OCI-LY3 (cell line): ENCODE data around the gene THAP3.

Experiments
- H2AFZ ChIP-seq: fragments of 200-600, 300-600 bp; shearing (Covaris generic); 2 replicates; pipeline ENCODE4 v1.6.0; 2014; ENCODE audit warnings: antibody characterized with exemption, low read depth, low read length
- H3K27ac ChIP-seq: fragments of 200-600, 300-600 bp; sonication (generic); 2 replicates; pipeline ENCODE4 v1.5.1; 2014; ENCODE audit warnings: mild to moderate bottlenecking, low read length, moderate library complexity, mixed read lengths
- H3K27me3 ChIP-seq: fragments of 200-600, 300-600 bp; sonication (generic); 2 replicates; pipeline ENCODE4 v1.6.1; 2014; ENCODE audit warnings: low read depth, low read length, mixed read lengths
- H3K36me3 ChIP-seq: fragments of 200-600, 300-600 bp; sonication (generic); replicated peaks from 2 replicates; pipeline ENCODE3; 2014; ENCODE audit warnings: low read depth, low read length, mixed read lengths
- H3K4me1 ChIP-seq: fragments of 300-600, 200-600 bp; sonication (generic); 2 replicates; pipeline ENCODE4 v1.6.1; 2014; ENCODE audit warnings: low read length, mixed read lengths
- H3K4me2 ChIP-seq: fragments of 200-600, 300-600 bp; sonication (generic); 2 replicates; pipeline ENCODE4 v1.6.1; 2014; ENCODE audit warnings: low read length, mixed read lengths
- H3K4me3 ChIP-seq: fragments of 300-600, 200-600 bp; sonication (generic); 2 replicates; pipeline ENCODE4 v1.5.1; 2014; ENCODE audit warnings: antibody characterized with exemption, mild to moderate bottlenecking, low read length, moderate library complexity
- H3K79me2 ChIP-seq: fragments of 300-600, 200-600 bp; shearing (Covaris generic); 2 replicates; pipeline ENCODE4 v1.6.1; 2014; ENCODE audit warnings: mild to moderate bottlenecking, low read length, mixed read lengths
- H3K9ac ChIP-seq: fragments of 300-600, 200-600 bp; shearing (Covaris generic); 2 replicates; pipeline ENCODE4 v1.6.0; 2014; ENCODE audit warnings: mild to moderate bottlenecking, low read length, moderate library complexity
- H3K9me3 ChIP-seq: fragments of 200-600, 300-600 bp; shearing (Covaris generic); 2 replicates; pipeline ENCODE4 v1.6.1; 2014; ENCODE audit warnings: low read length, mixed read lengths; ENCODE audit not compliant: insufficient read depth
- H4K20me1 ChIP-seq: fragments of 200-600, 300-600 bp; sonication (generic); 2 replicates; pipeline ENCODE4 v1.6.1; 2016; ENCODE audit warnings: low read length, mixed read lengths; ENCODE audit not compliant: insufficient read depth
- EZH2phosphoT487 ChIP-seq: fragments of 200-600 bp; shearing (Covaris generic); IDR thresholded peaks from 2 replicates; pipeline ENCODE4 v1.6.1; 2018; ENCODE audit warnings: antibody characterized with exemption, mixed run types, low read depth
- TF ChIP-seq, protein P1 (sequence below): fragments of 200-600, 300-600 bp; sonication (generic); IDR thresholded peaks from 2 replicates; pipeline ENCODE4 v1.5.1; 2014; ENCODE audit warnings: antibody characterized with exemption, low read length, low read depth

The THAP3 gene, protein sequence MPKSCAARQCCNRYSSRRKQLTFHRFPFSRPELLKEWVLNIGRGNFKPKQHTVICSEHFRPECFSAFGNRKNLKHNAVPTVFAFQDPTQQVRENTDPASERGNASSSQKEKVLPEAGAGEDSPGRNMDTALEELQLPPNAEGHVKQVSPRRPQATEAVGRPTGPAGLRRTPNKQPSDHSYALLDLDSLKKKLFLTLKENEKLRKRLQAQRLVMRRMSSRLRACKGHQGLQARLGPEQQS

DNA sequence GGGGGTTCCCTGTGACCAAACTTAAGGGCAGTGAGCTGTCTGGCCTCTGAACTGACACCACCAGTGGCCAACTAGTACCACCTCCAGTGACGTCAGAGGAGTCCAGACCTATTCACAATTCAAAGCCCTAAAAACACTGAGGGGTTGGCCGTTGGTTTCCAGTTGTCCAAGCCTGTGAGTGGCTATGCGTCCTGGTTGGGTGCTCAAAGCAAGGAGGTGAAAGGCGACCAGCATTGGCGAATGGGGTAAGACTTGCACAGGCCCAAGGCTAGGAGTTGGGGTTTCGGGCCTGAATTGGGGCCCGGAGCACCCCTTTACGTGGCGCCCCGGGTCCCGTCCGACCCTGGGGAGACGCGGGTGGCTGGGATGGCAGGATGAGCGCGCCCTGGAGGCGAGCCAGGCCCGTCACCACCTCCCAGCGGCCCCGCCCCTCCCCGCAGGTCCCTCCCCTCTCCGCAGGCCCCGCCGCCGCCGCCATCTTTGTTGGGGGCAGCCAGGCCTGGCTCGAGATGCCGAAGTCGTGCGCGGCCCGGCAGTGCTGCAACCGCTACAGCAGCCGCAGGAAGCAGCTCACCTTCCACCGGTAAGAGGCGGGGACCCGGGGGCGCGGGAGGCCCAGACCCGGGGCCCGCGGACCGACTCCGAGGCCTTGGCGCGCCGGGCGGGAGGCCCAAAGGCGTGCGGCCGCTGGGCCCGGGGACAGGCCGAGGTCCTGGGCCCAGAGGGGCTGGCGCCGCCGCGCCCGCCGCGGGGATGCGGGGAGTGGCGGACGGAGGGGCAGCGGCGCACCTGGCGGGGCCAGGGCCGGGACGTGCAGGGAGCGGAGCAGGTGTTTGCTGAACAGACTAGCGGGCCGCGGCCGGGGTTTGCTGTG is at the start of gene THAP3:
THAP3 (plus strand) TSS at position 159 of the 874 bp plus-strand sequence; CDS start at position 510, 351 bp downstream.
- Histone ChIP-seq H4K20me1 (peaks cover 4% of the 10 kb centered on the region; the same call in 1 of the 2 replicates), H3K9me3 (no peaks in the 10 kb centered on the region), H3K79me2 (peaks cover 25% of the 10 kb centered on the region), H3K36me3 (peaks cover 19% of the 10 kb centered on the region), H2AFZ (no peak within 1 kb of the TSS; the same call in 1 of the 2 replicates), H3K27ac (no peak within 1 kb of the TSS), H3K9ac (peak within 1 kb of the TSS; percentile 69), H3K27me3 (no peaks in the 10 kb centered on the region), H3K4me2 (peak within 1 kb of the TSS; percentile 86), H3K4me3 (peak within 1 kb of the TSS; percentile 93), H3K4me1 (peaks cover 9% of the 10 kb centered on the region; the same call in 1 of the 2 replicates)
- TF ChIP-seq, protein P1, sequence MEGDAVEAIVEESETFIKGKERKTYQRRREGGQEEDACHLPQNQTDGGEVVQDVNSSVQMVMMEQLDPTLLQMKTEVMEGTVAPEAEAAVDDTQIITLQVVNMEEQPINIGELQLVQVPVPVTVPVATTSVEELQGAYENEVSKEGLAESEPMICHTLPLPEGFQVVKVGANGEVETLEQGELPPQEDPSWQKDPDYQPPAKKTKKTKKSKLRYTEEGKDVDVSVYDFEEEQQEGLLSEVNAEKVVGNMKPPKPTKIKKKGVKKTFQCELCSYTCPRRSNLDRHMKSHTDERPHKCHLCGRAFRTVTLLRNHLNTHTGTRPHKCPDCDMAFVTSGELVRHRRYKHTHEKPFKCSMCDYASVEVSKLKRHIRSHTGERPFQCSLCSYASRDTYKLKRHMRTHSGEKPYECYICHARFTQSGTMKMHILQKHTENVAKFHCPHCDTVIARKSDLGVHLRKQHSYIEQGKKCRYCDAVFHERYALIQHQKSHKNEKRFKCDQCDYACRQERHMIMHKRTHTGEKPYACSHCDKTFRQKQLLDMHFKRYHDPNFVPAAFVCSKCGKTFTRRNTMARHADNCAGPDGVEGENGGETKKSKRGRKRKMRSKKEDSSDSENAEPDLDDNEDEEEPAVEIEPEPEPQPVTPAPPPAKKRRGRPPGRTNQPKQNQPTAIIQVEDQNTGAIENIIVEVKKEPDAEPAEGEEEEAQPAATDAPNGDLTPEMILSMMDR = peak; percentile 16; the same call in 1 of the 2 replicates
- no peak for TF ChIP-seq EZH2phosphoT487

DNA sequence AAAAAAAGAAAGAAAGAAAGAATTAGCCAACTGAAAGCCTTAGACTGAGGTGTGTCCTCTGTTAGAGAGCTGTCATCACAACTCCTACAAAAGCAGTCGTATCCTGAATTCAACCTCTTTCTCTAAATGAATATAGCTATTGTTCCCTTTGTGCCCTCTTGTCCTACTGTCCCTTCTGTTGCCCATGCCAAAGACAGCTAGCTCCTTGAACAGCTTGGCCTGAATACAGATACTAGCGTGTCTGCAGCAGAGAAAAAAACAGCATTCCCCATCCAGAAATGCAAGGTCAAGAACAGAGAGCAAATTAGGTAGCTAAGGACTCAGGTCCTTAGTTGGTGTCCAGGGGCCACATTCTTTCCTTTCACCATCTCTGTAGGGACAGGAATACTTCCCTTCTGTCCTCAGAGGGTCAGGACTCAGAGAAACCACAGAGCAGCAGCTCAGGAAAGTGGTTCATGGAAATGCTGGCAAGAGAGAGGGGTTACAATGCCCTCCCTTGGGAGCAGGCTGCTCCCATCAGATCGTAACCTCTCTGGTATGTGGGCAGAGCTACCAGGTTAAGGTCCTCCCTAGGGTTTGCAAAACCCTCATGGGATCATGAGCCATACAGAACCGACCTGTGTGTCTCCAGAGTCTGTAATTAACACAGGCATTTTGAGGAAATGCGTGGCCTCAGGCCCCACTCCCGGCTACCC is 46.7 kb upstream of the THAP3 start:
- no peaks in the 10 kb centered on the region for H3K27me3 ChIP-seq
- no peak overlapping the region for H3K9ac ChIP-seq
- H3K9me3 ChIP-seq = no peaks in the 10 kb centered on the region
- no peak overlapping the region for H2AFZ ChIP-seq
- peaks cover 13% of the 10 kb centered on the region for H3K4me1 ChIP-seq
- H3K27ac ChIP-seq = no peak overlapping the region
- H3K4me3 ChIP-seq = no peak overlapping the region
- no peaks in the 10 kb centered on the region for H3K36me3 ChIP-seq
- H4K20me1 ChIP-seq = no peaks in the 10 kb centered on the region
- H3K4me2 ChIP-seq = no peak overlapping the region
- H3K79me2 ChIP-seq = peaks cover 19% of the 10 kb centered on the region
- TF ChIP-seq EZH2phosphoT487 = no peak
- TF ChIP-seq, protein P1 = no peak

DNA sequence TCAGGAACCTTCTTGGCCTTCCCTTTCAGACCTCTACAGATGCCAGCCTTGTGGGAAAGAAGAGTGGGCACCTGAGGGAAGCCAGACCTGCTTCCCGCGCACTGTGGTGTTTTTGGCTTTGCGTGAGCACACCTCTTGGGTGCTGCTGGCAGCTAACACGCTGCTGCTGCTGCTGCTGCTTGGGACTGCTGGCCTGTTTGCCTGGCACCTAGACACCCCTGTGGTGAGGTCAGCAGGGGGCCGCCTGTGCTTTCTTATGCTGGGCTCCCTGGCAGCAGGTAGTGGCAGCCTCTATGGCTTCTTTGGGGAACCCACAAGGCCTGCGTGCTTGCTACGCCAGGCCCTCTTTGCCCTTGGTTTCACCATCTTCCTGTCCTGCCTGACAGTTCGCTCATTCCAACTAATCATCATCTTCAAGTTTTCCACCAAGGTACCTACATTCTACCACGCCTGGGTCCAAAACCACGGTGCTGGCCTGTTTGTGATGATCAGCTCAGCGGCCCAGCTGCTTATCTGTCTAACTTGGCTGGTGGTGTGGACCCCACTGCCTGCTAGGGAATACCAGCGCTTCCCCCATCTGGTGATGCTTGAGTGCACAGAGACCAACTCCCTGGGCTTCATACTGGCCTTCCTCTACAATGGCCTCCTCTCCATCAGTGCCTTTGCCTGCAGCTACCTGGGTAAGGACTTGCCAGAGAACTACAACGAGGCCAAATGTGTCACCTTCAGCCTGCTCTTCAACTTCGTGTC is 45.9 kb upstream of the THAP3 start:
- H3K4me3 ChIP-seq = peak overlapping the region; percentile 98
- no peaks in the 10 kb centered on the region for H4K20me1 ChIP-seq
- no peak overlapping the region for H2AFZ ChIP-seq
- H3K27ac ChIP-seq = no peak overlapping the region
- no peaks in the 10 kb centered on the region for H3K36me3 ChIP-seq
- peak overlapping the region; percentile 89 for H3K4me2 ChIP-seq
- TF ChIP-seq, protein P1 = no peak
- no peak for TF ChIP-seq EZH2phosphoT487
- H3K27me3 ChIP-seq = no peaks in the 10 kb centered on the region
- peaks cover 19% of the 10 kb centered on the region for H3K79me2 ChIP-seq
- peaks cover 13% of the 10 kb centered on the region for H3K4me1 ChIP-seq
- H3K9ac ChIP-seq = peak overlapping the region; percentile 55; the same call in 1 of the 2 replicates
- H3K9me3 ChIP-seq = no peaks in the 10 kb centered on the region
